DND-41 (cell line): Measurements from ENCODE around the gene JPH3.
A peak's percentile ranks its signal among the peaks of the same experiment; 100 is the strongest.

Source experiments
- ATAC-seq: fragments of 200-7000 bp; cut with Tn5 transposase; 3 replicates; pipeline ENCODE4 v1.9.1; 2021; ENCODE audit warnings: low read depth; ENCODE audit not compliant: insufficient read depth
- DNase-seq: peaks from one replicate; pipeline ENCODE4 v3.0.0-alpha.2; 2020
- H2AFZ ChIP-seq: 2 replicates; pipeline ENCODE4 v1.6.0; 2012; ENCODE audit warnings: low read depth, low read length
- H3K27ac ChIP-seq: 2 replicates; pipeline ENCODE4 v1.5.1; 2012; ENCODE audit warnings: low read length, inconsistent platforms
- H3K27me3 ChIP-seq: fragments of 200-600 bp; sonication (generic); 2 replicates; pipeline ENCODE4 v1.6.0; 2012; ENCODE audit warnings: low read length, mild to moderate bottlenecking, inconsistent platforms; ENCODE audit not compliant: insufficient read depth, poor library complexity
- H3K36me3 ChIP-seq: 2 replicates; pipeline ENCODE4 v1.5.1; 2012; ENCODE audit warnings: low read length, inconsistent platforms; ENCODE audit not compliant: insufficient read depth
- H3K4me1 ChIP-seq: 2 replicates; pipeline ENCODE4 v1.5.1; 2012; ENCODE audit warnings: mild to moderate bottlenecking, low read length; ENCODE audit not compliant: insufficient read depth
- H3K4me2 ChIP-seq: 2 replicates; pipeline ENCODE4 v1.6.0; 2012; ENCODE audit warnings: mild to moderate bottlenecking, moderate library complexity, low read length, inconsistent platforms; ENCODE audit not compliant: insufficient read depth
- H3K4me3 ChIP-seq, 2 experiments: fragments of 200-600 bp in 1 of 2; shearing (Covaris generic) in 1 of 2; 2 replicates each; pipeline ENCODE4 v1.5.1; 2012 to 2016; ENCODE audit warnings: inconsistent platforms in 2 of 2, low read length in 2 of 2, mild to moderate bottlenecking in 2 of 2, low read depth in 1 of 2, moderate library complexity in 1 of 2
- H3K79me2 ChIP-seq: 2 replicates; pipeline ENCODE4 v1.6.0; 2012; ENCODE audit warnings: low read length, inconsistent platforms; ENCODE audit not compliant: insufficient read depth
- H3K9ac ChIP-seq: 2 replicates; pipeline ENCODE4 v1.6.0; 2012; ENCODE audit warnings: low read depth, mild to moderate bottlenecking, inconsistent platforms, low read length, moderate library complexity
- H3K9me3 ChIP-seq: 2 replicates; pipeline ENCODE4 v1.5.1; 2012; ENCODE audit warnings: low read length, moderate library complexity, mild to moderate bottlenecking, inconsistent platforms; ENCODE audit not compliant: insufficient read depth, severe bottlenecking
- H4K20me1 ChIP-seq: 2 replicates; pipeline ENCODE4 v1.6.0; 2012; ENCODE audit warnings: low read length; ENCODE audit not compliant: insufficient read depth
- EZH2 ChIP-seq: IDR thresholded peaks from 3 replicates; pipeline ENCODE4 v1.6.1; 2012; ENCODE audit warnings: borderline replicate concordance, low read depth, mild to moderate bottlenecking, moderate library complexity, low read length, inconsistent platforms; ENCODE audit not compliant: severe bottlenecking
- TF ChIP-seq, protein P1 (sequence below): IDR thresholded peaks from 2 replicates; pipeline ENCODE4 v1.5.1; 2012; ENCODE audit warnings: borderline replicate concordance, low read length, moderate library complexity, mild to moderate bottlenecking; ENCODE audit not compliant: poor library complexity, severe bottlenecking; ENCODE audit errors: extremely low read depth

The JPH3 gene

DNA sequence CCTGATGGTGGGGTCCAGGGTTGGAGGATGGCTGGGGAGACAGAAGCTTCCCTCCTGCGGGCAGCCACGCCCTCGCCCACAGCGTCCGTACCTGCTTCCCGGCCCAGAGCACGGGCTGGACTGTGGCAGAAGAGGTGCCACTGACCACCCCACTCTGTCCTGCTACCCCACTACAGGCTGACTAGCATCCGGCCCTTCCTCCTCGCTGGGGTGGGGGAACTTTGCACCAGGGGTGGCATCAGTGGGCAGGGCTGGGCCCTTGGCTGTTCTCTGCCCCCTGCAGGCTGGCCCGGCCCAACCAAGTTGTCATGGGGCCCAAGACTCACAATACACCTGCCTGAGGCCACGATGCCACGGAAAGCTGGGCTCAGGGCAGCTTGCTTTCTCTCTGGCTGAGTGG lies 90.4 kb downstream of the JPH3 start:
- H3K4me2 ChIP-seq: no peak overlapping the region
- peaks cover 32% of the 10 kb centered on the region for H3K36me3 ChIP-seq
- H3K9me3 ChIP-seq: no peaks in the 10 kb centered on the region
- no peaks in the 10 kb centered on the region for H3K79me2 ChIP-seq
- no peaks in the 10 kb centered on the region for H3K27me3 ChIP-seq
- H3K9ac ChIP-seq: no peak overlapping the region
- H2AFZ ChIP-seq: no peak overlapping the region
- H3K4me3 ChIP-seq: no peak overlapping the region
- DNase-seq (no peak), ATAC-seq (peak; percentile 13; the same call in 1 of the 3 replicates)
- peaks cover 22% of the 10 kb centered on the region for H4K20me1 ChIP-seq
- H3K4me1 ChIP-seq: no peaks in the 10 kb centered on the region
- TF ChIP-seq, protein P1, sequence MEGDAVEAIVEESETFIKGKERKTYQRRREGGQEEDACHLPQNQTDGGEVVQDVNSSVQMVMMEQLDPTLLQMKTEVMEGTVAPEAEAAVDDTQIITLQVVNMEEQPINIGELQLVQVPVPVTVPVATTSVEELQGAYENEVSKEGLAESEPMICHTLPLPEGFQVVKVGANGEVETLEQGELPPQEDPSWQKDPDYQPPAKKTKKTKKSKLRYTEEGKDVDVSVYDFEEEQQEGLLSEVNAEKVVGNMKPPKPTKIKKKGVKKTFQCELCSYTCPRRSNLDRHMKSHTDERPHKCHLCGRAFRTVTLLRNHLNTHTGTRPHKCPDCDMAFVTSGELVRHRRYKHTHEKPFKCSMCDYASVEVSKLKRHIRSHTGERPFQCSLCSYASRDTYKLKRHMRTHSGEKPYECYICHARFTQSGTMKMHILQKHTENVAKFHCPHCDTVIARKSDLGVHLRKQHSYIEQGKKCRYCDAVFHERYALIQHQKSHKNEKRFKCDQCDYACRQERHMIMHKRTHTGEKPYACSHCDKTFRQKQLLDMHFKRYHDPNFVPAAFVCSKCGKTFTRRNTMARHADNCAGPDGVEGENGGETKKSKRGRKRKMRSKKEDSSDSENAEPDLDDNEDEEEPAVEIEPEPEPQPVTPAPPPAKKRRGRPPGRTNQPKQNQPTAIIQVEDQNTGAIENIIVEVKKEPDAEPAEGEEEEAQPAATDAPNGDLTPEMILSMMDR: no peak
- TF ChIP-seq EZH2: no peak
- no peak overlapping the region for H3K27ac ChIP-seq

DNA sequence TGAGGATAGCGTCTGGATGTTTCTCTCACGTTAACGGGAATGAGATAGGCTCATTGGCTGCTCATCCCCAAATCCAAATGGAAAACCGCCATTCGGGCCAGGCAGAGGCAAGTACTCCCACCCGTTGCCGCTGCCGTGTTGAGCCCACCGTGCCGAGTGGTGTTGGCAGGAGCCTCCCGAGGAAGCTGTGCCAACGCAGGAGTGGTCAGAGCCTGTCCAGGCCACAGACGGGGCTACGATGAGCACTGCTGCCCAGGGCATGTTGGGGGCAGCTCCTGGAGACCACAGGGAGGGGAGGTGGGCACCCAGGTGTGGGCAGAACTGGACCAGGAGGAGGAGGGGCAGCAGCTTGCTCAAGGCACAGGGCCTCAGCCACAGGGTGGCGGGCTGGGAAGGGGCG lies 91.5 kb downstream of the JPH3 start:
- no peak overlapping the region for H3K4me2 ChIP-seq
- no peak overlapping the region for H3K9ac ChIP-seq
- DNase-seq (no peak), ATAC-seq (no peak)
- no peak overlapping the region for H3K27ac ChIP-seq
- H3K9me3 ChIP-seq: no peaks in the 10 kb centered on the region
- H3K36me3 ChIP-seq: peaks cover 40% of the 10 kb centered on the region
- H4K20me1 ChIP-seq: peaks cover 28% of the 10 kb centered on the region
- no peaks in the 10 kb centered on the region for H3K27me3 ChIP-seq
- no peaks in the 10 kb centered on the region for H3K79me2 ChIP-seq
- no peak overlapping the region for H2AFZ ChIP-seq
- no peak overlapping the region for H3K4me3 ChIP-seq
- TF ChIP-seq EZH2: no peak
- TF ChIP-seq, protein P1: no peak
- H3K4me1 ChIP-seq: no peaks in the 10 kb centered on the region

DNA sequence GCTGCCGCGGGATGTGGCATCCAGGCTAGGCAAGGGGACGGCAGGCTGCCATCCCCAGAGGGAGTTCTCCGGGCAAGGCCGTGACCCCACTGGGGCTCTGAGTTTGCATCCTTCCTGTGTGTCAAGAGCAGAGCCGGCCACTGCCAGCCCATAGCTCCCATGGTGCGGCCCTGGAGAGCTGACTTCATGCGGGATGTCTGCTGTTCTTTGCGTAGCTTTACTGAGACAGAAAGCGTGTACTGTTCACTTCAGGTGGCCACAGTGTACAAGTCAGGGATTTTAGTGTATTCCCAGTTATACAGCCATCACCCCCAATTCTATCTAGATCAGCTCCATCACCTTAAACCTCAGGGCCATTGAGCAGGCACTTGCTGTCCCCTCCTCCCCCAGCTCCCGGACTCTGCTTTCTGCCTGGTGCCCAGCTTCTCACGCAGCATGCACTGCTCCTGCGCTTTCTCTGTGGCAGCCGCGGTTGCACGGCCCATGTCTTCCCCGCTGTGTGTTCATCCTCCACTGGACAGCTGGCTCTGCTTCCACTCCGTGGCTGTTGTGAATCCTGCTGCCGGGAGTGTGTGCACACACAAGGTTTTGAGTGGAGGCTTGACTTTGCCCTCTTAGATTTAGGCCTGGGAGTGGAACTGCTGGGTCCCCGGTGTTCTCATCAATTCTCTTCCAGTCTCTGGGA lies 92.3 kb downstream of the JPH3 start:
- ATAC-seq (no peak), DNase-seq (no peak)
- H3K9ac ChIP-seq: no peak overlapping the region
- peaks cover 28% of the 10 kb centered on the region for H4K20me1 ChIP-seq
- peaks cover 47% of the 10 kb centered on the region for H3K36me3 ChIP-seq
- no peaks in the 10 kb centered on the region for H3K79me2 ChIP-seq
- H3K9me3 ChIP-seq: no peaks in the 10 kb centered on the region
- no peak overlapping the region for H3K4me2 ChIP-seq
- TF ChIP-seq EZH2: no peak
- TF ChIP-seq, protein P1: no peak
- no peaks in the 10 kb centered on the region for H3K27me3 ChIP-seq
- H3K4me3 ChIP-seq: no peak overlapping the region
- no peak overlapping the region for H2AFZ ChIP-seq
- no peak overlapping the region for H3K27ac ChIP-seq
- H3K4me1 ChIP-seq: no peaks in the 10 kb centered on the region
